GM23248 (cell line): ENCODE data around the gene PRKCE.

Source experiments
- EZH2 ChIP-seq: fragments of 200-600 bp; sonication (generic); IDR thresholded peaks from 2 replicates; pipeline ENCODE4 v1.6.1; 2018; ENCODE audit warnings: antibody characterized with exemption, mild to moderate bottlenecking; ENCODE audit not compliant: insufficient read depth, poor library complexity, severe bottlenecking
- EZH2phosphoT487 ChIP-seq: fragments of 200-600 bp; sonication (generic); IDR thresholded peaks from 2 replicates; pipeline ENCODE4 v1.6.1; 2018; ENCODE audit warnings: antibody characterized with exemption, moderate library complexity, mild to moderate bottlenecking, low read depth; ENCODE audit not compliant: insufficient read depth

DNA sequence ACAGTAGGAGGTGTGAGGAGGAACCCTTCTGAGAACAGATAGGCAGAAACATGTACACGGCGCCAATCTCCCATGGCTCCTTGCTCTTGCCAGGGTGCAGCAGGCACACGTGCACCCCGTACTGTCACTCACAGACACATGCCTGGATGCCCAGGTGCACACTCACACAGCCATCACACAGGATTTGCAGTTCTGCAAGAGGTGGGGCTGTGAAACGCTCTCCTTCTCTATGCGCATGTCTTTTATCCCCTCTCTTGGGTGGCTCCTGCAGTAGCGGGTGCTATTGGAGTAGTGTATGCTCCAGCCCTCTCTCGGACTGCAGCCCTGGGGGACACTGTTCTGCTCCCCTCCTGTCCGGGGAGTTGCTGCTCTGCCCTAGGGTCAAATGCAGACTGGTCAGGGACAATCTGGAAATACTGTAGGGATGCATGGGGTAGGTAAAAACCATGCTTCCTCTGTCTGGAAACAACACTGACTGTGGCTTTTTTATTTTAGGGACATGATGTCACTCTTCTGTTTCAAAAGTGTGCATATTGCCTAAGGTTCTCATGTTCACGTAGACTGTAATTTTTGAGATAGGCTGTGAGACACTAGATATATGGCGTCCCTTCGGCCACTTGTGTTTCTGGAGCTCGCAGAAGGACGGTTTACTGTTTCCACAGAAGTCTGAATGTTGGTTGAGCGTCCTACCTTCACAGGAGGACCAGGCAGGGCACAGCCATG, 118.5 kb downstream of the PRKCE start:
- no peak for TF ChIP-seq EZH2
- TF ChIP-seq EZH2phosphoT487, result no peak
